ENCODE measurements around the gene DYNC1H1. TPM values are rescaled to one million over a fixed set of nuclear protein-coding genes. Genes with fewer than 3 reads are reported as not detected.

The DYNC1H1 gene
- total and polyA plus RNA-seq, 2 donors (not counting 1 experiment from before 2014, with no cell fraction given): 73.2 to 257 TPM

DNA sequence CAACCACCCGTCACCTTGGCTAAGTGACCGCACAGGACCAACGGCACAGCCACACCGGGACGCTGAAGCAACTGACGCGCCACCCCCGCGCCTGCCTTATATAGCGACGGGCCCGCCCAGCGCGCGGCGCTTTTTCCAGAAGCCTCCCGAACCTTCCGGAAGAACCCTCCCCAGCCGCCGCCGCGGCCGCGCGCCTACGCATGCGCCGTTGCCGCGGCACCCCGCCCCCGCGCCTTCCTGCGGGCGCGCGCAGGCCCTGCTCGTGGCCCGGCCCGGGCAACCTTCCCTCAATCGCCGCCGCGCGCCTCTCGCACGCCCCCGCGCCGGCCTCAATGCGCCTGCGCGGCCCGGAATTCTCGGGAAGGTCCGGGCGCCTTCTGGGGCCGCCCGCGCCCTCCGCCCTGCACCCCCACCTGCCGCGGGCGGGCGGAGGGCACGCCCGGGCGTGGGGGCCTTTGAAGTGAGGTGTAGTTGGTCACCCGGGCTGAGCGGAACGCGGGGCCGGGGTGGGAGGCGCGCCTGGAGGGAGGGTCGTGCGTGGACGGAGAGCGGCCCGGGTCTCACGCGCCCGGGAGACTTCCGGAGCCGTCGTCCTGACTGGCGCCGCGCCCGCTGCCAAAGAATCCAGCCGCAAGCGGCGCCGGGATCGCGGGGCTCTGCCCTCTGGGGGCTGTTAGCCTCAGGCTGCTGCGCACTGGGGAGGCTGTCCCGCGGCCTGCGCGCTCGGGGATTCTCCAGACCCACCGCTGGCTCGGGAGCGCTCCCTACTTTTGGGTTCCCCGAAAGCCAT, 122.8 kb downstream of the DYNC1H1 start, which contains the start of gene HSP90AA1:
Gene HSP90AA1, minus strand, starts transcription at position 73 of the 790 bp plus-strand sequence. CDS start 666 bp downstream, outside the sequence.
- Histone ChIP-seq H3K4me3 (ENCODE audit: control extremely low read depth in 1 of 5, extremely low read depth in 1 of 5, insufficient read depth in 1 of 5, low read depth in 2 of 5, low read length in 4 of 5) (peak within 1 kb of the TSS; percentile 79 to 91 (median 84)), H2AFZ (ENCODE audit: insufficient read depth, low read depth, low read length, poor library complexity, severe bottlenecking) (peak within 1 kb of the TSS; percentile 99), H3K36me3 (replicated peaks in 1 of 2; ENCODE audit: control extremely low read depth in 1 of 2, control insufficient read depth in 1 of 2, extremely low read depth in 1 of 2, insufficient read depth in 2 of 2, low read length in 1 of 2) (peaks cover 4 to 37% of the 10 kb centered on the region in 2 experiments), H4K20me1 (ENCODE audit: control insufficient read depth, insufficient read depth, low read length, poor library complexity, severe bottlenecking) (peaks cover 12% of the 10 kb centered on the region), H3K4me1 (ENCODE audit: control insufficient read depth in 2 of 2, insufficient read depth in 2 of 2, low read length in 2 of 2) (peaks cover 18 to 28% of the 10 kb centered on the region in 2 donors), H3K27ac (ENCODE audit: low read length in 2 of 2) (peak within 1 kb of the TSS; percentile 96 to 98), H3K4me2 (replicated peaks; ENCODE audit: low read depth, low read length, poor library complexity, severe bottlenecking) (peak within 1 kb of the TSS; percentile 87), H3K79me2 (ENCODE audit: control insufficient read depth, insufficient read depth, low read length) (peaks cover 22% of the 10 kb centered on the region), H3K27me3 (replicated peaks in 1 of 4; ENCODE audit: control extremely low read depth in 1 of 4, control insufficient read depth in 3 of 4, insufficient read depth in 4 of 4, low read length in 3 of 4) (no peaks in the 10 kb centered on the region), H3K9me3 (ENCODE audit: control extremely low read depth in 1 of 3, control insufficient read depth in 2 of 3, insufficient read depth in 1 of 3, low read length in 2 of 3) (no peaks in the 10 kb centered on the region), H3K9ac (ENCODE audit: low read length) (peak within 1 kb of the TSS; percentile 91)
- Mint-ChIP-seq H3K4me3 (peak within 1 kb of the TSS; percentile 95), H3K27me3 (no peaks in the 10 kb centered on the region), H3K27ac (peak within 1 kb of the TSS; percentile 96), H3K4me1 (peaks cover 55% of the 10 kb centered on the region), H3K9me3 (ENCODE audit: insufficient read depth) (no peaks in the 10 kb centered on the region)
- no peak for TF ChIP-seq CTCF (IDR thresholded peaks at IDR 0.05)
- peak; percentile 97 for DNase-seq
- ChIA-PET CTCF (interaction anchor here (0.7 to 2.4 kb wide), 6 partner anchors 10 to 243 kb away, joined by 3 to 12 read pairs (median 4); partner anchors contain the start of gene MOK), POLR2A (interaction anchor here (0.6 to 0.7 kb wide), 3 partner anchors 143 to 1850 kb away, joined by 4 to 10 read pairs (median 9); no protein-coding TSS in a partner anchor)
- ATAC-seq (ENCODE audit: low read depth): peak; percentile 70
- intact Hi-C loops (cut with micrococcal nuclease): loop anchor here (1.0 to 5.0 kb wide), 10 partner anchors 16 to 1250 kb away; partner anchors contain the start of genes DYNC1H1 and WDR20
- under 1% methylated on average over 106 of the region's 106 CpGs for WGBS (ENCODE audit: insufficient coverage)

DNA sequence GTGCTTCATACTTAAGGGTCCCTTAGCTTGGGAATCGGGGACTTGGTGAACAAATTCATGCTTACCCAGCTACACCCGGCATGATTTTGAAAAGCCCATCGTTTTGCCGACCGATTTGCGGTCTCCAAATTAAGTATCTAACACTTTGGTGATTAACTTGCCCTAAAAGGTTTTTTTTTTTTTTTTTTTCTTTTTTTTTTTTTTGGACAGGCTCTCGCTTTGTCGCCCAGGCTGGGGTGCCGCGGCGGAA, 123.3 kb downstream of the DYNC1H1 start:
- Histone ChIP-seq H3K79me2 (ENCODE audit: control insufficient read depth, insufficient read depth, low read length) (peaks cover 22% of the 10 kb centered on the region), H3K9me3 (ENCODE audit: control extremely low read depth in 1 of 3, control insufficient read depth in 2 of 3, insufficient read depth in 1 of 3, low read length in 2 of 3) (no peaks in the 10 kb centered on the region), H3K36me3 (replicated peaks in 1 of 2; ENCODE audit: control extremely low read depth in 1 of 2, control insufficient read depth in 1 of 2, extremely low read depth in 1 of 2, insufficient read depth in 2 of 2, low read length in 1 of 2) (peaks cover 4 to 32% of the 10 kb centered on the region in 2 experiments), H3K27me3 (replicated peaks in 1 of 4; ENCODE audit: control extremely low read depth in 1 of 4, control insufficient read depth in 3 of 4, insufficient read depth in 4 of 4, low read length in 3 of 4) (no peaks in the 10 kb centered on the region), H2AFZ (ENCODE audit: insufficient read depth, low read depth, low read length, poor library complexity, severe bottlenecking) (peak overlapping the region; percentile 99), H3K27ac (ENCODE audit: low read length in 2 of 2) (peak overlapping the region; percentile 84 to 96), H3K4me1 (ENCODE audit: control insufficient read depth in 2 of 2, insufficient read depth in 2 of 2, low read length in 2 of 2) (peaks cover 18 to 28% of the 10 kb centered on the region in 2 donors), H4K20me1 (ENCODE audit: control insufficient read depth, insufficient read depth, low read length, poor library complexity, severe bottlenecking) (peaks cover 7% of the 10 kb centered on the region), H3K9ac (ENCODE audit: low read length) (peak overlapping the region; percentile 91), H3K4me3 (ENCODE audit: control extremely low read depth in 1 of 5, extremely low read depth in 1 of 5, insufficient read depth in 1 of 5, low read depth in 2 of 5, low read length in 4 of 5) (peak overlapping the region; percentile 79 to 91 (median 84)), H3K4me2 (replicated peaks; ENCODE audit: low read depth, low read length, poor library complexity, severe bottlenecking) (peak overlapping the region; percentile 87)
- H3K4me3 Mint-ChIP-seq: peak overlapping the region; percentile 95
- H3K27me3 Mint-ChIP-seq: no peaks in the 10 kb centered on the region
- DNase-seq: no peak
- intact Hi-C loops (cut with micrococcal nuclease): loop anchor here (1.0 to 5.0 kb wide), 8 partner anchors 16 to 1250 kb away; partner anchors contain the start of gene WDR20
- H3K9me3 Mint-ChIP-seq (ENCODE audit: insufficient read depth): no peaks in the 10 kb centered on the region
- WGBS (ENCODE audit: insufficient coverage): 0% methylated on average over 4 of the region's 11 CpGs
- ChIA-PET CTCF (interaction anchor here (0.7 to 2.4 kb wide), 6 partner anchors 9 to 243 kb away, joined by 3 to 12 read pairs (median 4); partner anchors contain the start of gene MOK), POLR2A (interaction anchor here (0.6 to 1.3 kb wide), 5 partner anchors 9 to 1850 kb away, joined by 3 to 10 read pairs (median 4); no protein-coding TSS in a partner anchor)
- no peak for ATAC-seq (ENCODE audit: low read depth)
- peak overlapping the region; percentile 92 for H3K27ac Mint-ChIP-seq
- H3K4me1 Mint-ChIP-seq: peaks cover 52% of the 10 kb centered on the region
- no peak for TF ChIP-seq CTCF (IDR thresholded peaks at IDR 0.05)
- no peak for TF ChIP-seq EZH2 (IDR thresholded peaks at IDR 0.05; ENCODE audit: borderline replicate concordance, insufficient read depth, low read depth, low read length, poor library complexity, severe bottlenecking)
